ENCODE results near the gene SPI1.

GRCh38 chr11:47374720-47375019, 3.7 kb downstream of the SPI1 start:
- TF ChIP-seq POLR2A (IDR thresholded peaks at IDR 0.05; ENCODE audit: low read length) (no peak), GATA1 (IDR thresholded peaks at IDR 0.05; ENCODE audit: low read depth, low read length) (no peak)
